ENCODE results near the gene SOS1.

DNA sequence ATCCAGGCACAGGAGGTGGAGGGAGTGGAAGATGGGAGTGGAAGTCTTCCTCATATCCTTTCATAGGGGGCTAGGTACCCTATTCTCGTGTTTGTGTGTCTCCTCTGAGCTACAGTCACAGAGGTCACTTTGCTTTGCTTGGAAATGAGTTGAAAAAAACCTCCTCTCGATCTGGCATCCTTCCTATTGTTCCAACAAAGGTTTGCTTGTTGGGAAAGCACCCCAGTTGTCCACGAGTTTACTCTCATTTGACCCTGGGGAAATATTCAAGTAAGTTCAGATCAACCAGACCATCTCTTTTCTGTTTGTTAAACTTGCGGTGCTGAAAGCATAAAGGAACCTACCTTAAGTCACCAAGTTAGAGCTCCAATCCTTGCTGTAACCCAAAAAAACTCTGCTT is 171.9 kb downstream of the SOS1 start:
- TF ChIP-seq POLR2A (IDR thresholded peaks at IDR 0.05; ENCODE audit: low read depth, low read length) = no peak
- TF ChIP-seq POLR2AphosphoS5 (IDR thresholded peaks at IDR 0.05; ENCODE audit: low read depth, low read length) = no peak
- TF ChIP-seq TAF1 (IDR thresholded peaks at IDR 0.05; ENCODE audit: borderline replicate concordance, low read depth, low read length) = no peak

Data from GM12892 (cell line).